WI38 (cell line): ENCODE data around the gene HES6.

ENCODE experiments used
- H3K4me3 ChIP-seq: 2 replicates; pipeline ENCODE4 v1.5.1; 2011; ENCODE audit warnings: low read depth, mild to moderate bottlenecking, control low read depth, low read length
- CTCF ChIP-seq: IDR thresholded peaks from 2 replicates; pipeline ENCODE4 v1.5.1; 2012; ENCODE audit warnings: low read depth, mild to moderate bottlenecking, control low read depth, low read length

Gene HES6

GRCh38 chr2:238250896-238251295 lies 11.1 kb upstream of the HES6 start:
- TF ChIP-seq CTCF: no peak
- no peak overlapping the region for H3K4me3 ChIP-seq

- no peak for TF ChIP-seq CTCF
- H3K4me3 ChIP-seq: no peak overlapping the region
Measured at GRCh38 chr2:238247841-238248453, 8.1 kb upstream of the HES6 start.

- no peak overlapping the region for H3K4me3 ChIP-seq
- TF ChIP-seq CTCF: no peak
Measured at GRCh38 chr2:238247002-238247822, 7.4 kb upstream of the HES6 start.

GRCh38 chr2:238244151-238244550 lies 4.3 kb upstream of the HES6 start:
- no peak for TF ChIP-seq CTCF
- no peak overlapping the region for H3K4me3 ChIP-seq

- no peak overlapping the region for H3K4me3 ChIP-seq
- no peak for TF ChIP-seq CTCF
Measured at GRCh38 chr2:238243496-238244076, 3.7 kb upstream of the HES6 start.

GRCh38 chr2:238242731-238243495 lies 3.1 kb upstream of the HES6 start:
- no peak overlapping the region for H3K4me3 ChIP-seq
- no peak for TF ChIP-seq CTCF
